ENCODE measurements around the gene S100A6.
A peak's percentile ranks its signal among the peaks of the same experiment; 100 is the strongest.
"Not testable (repeated sequence)": the region's sequence is repeated elsewhere in the genome, so short reads cannot be mapped to it uniquely, and the experiment has no call there.

S100A6 gene

GRCh38 chr1:153535242-153536011 is at the start of gene S100A6:
S100A6 (minus strand) TSS chr1:153535991; CDS start chr1:153535339, 652 bp downstream.
- DNase-seq (ENCODE audit: low read depth) = no peak

- DNase-seq (ENCODE audit: low read depth) = no peak
Measured at GRCh38 chr1:153585006-153585405, 49.2 kb upstream of the S100A6 start.

GRCh38 chr1:153583976-153584375 is 48.2 kb upstream of the S100A6 start:
- no peak for DNase-seq (ENCODE audit: low read depth)

GRCh38 chr1:153583514-153583913 is 47.7 kb upstream of the S100A6 start:
- DNase-seq (ENCODE audit: low read depth) = not testable (repeated sequence)

GRCh38 chr1:153582836-153583235 is 47.0 kb upstream of the S100A6 start:
- DNase-seq (ENCODE audit: low read depth) = not testable (repeated sequence)

GRCh38 chr1:153578936-153579335 is 43.1 kb upstream of the S100A6 start:
- no peak for DNase-seq (ENCODE audit: low read depth)

- DNase-seq (ENCODE audit: low read depth) = no peak
Measured at GRCh38 chr1:153578490-153578889, 42.7 kb upstream of the S100A6 start.

- no peak for DNase-seq (ENCODE audit: low read depth)
Measured at GRCh38 chr1:153577624-153578051, 41.8 kb upstream of the S100A6 start.

- no peak for DNase-seq (ENCODE audit: low read depth)
Measured at GRCh38 chr1:153577138-153577537, 41.3 kb upstream of the S100A6 start.

- DNase-seq (ENCODE audit: low read depth) = not testable (repeated sequence)
Measured at GRCh38 chr1:153575497-153575896, 39.7 kb upstream of the S100A6 start.

- DNase-seq (ENCODE audit: low read depth) = not testable (repeated sequence)
Measured at GRCh38 chr1:153575081-153575491, 39.3 kb upstream of the S100A6 start.

GRCh38 chr1:153573351-153573750 is 37.6 kb upstream of the S100A6 start:
- DNase-seq (ENCODE audit: low read depth) = no peak

GRCh38 chr1:153572569-153573015 is 36.8 kb upstream of the S100A6 start:
- no peak for DNase-seq (ENCODE audit: low read depth)

- no peak for DNase-seq (ENCODE audit: low read depth)
Measured at GRCh38 chr1:153571706-153572105, 35.9 kb upstream of the S100A6 start.

- no peak for DNase-seq (ENCODE audit: low read depth)
Measured at GRCh38 chr1:153570874-153571273, 35.1 kb upstream of the S100A6 start.

- DNase-seq (ENCODE audit: low read depth) = no peak
Measured at GRCh38 chr1:153569465-153569864, 33.7 kb upstream of the S100A6 start.

- DNase-seq (ENCODE audit: low read depth) = peak; percentile 64
Measured at GRCh38 chr1:153568367-153569099, 32.7 kb upstream of the S100A6 start.

- no peak for DNase-seq (ENCODE audit: low read depth)
Measured at GRCh38 chr1:153567621-153568366, 32.0 kb upstream of the S100A6 start.

GRCh38 chr1:153566414-153567371 is 30.9 kb upstream of the S100A6 start:
- peak; percentile 75 for DNase-seq (ENCODE audit: low read depth)

GRCh38 chr1:153565529-153566374 is 30.0 kb upstream of the S100A6 start, which contains the start of gene S100A2:
S100A2 (minus strand) TSS chr1:153565844; CDS start chr1:153563877, 1,967 bp downstream.
- no peak for DNase-seq (ENCODE audit: low read depth)

Data from stimulated activated CD8-positive, alpha-beta memory T cell treated with anti-CD3 and anti-CD28 coated beads, Interleukin-7, amount 100 ng/mL, for 24 hours (primary cell).